CD4-positive, alpha-beta T cell treated with Interleukin-17A for 1 hour (primary cell): Measurements from ENCODE around the gene LRRC34.

Experiments
- DNase-seq: peaks from one replicate; pipeline ENCODE4 v3.0.0-alpha.2; 2020

LRRC34 gene

DNA sequence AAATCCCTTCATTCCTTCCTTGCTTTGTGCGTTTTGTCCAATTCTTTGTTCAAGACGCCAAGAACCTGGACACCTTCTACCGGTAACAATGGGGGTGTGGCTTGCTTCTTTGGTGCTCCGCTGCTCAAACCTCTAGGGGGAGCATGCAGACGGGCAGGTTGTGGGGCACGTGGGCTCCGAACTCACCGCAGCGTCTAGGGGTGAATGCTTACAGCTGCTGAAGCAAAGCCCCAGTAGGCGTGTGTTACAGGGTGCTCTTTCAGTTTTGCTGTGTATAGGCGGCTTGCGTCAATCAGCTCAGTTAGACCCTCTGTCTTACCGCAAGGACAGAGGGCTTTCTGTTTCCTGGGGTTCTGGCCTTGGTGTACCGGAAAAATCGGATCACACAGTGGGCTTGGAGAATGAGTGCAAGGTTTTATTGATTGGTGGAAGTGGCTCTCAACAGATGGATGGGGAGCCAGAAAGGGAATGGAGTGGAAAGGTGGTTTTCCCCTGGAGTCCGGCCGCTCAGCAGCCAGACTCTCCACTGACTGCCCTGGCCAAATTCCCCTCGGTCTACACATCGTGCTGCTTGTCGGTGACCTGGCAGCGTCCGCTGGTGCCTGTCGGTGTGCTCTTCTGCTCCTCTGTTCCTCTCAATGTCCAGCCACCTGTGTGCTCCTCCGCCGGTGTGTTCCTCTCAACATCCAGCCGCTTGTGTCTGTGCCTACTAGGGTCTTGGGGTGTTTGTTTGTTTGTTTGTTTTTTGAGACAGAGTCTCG is 1.2 kb upstream of the LRRC34 start:
- peak; percentile 83 for DNase-seq

DNA sequence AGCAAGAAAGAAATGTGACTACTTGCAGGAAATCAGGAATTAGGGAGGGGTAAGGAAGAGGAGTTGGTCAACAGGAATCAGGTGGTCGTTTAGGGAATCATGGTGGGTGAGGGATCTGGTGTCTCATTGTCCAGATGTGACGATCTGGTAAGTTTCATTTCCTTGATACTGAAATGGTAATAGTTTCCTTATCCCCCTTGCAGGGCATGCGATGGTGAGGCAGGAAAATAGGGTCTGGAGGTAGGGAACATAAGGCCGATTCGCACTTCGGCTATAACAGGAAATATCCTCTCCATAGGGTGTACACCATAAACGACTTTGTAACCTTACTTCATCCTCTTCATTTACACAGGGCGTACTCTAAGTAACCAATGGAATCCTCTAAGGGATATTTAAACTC is 574 bp upstream of the LRRC34 start:
- no peak for DNase-seq

DNA sequence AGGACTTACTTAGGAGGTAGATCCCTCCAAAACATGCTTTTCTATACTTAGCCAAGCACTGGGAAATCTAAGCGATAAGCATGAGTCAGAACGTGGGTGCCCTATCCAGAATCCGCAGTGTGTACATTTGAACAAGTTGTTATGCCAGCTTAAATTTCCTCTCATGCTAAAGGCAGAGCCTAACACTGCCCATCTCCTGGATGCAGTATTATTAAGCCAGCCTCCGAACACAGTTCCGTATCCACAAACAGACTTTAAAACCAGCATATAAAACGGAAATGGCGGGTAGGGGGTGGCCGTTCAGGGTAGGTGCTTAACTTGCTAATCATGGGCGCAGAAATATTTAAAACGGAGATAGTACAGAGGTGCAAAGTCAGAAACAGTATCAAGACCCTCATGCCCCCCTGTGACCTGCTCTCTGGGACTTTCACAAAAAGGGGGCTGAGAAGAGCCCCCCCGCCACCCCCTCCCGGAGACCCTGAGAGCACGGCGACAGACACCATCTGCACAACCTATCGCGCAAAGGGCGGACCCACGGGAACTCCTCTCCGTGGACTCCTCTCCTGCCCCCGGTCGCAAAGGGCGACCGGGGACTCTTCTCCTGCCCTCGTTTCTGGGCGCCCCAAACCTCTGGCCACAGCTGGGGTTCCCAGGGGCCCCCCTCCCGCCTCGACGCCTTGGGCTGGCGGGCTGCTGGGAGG is 923 bp downstream of the LRRC34 start:
- peak; percentile 18 for DNase-seq

DNA sequence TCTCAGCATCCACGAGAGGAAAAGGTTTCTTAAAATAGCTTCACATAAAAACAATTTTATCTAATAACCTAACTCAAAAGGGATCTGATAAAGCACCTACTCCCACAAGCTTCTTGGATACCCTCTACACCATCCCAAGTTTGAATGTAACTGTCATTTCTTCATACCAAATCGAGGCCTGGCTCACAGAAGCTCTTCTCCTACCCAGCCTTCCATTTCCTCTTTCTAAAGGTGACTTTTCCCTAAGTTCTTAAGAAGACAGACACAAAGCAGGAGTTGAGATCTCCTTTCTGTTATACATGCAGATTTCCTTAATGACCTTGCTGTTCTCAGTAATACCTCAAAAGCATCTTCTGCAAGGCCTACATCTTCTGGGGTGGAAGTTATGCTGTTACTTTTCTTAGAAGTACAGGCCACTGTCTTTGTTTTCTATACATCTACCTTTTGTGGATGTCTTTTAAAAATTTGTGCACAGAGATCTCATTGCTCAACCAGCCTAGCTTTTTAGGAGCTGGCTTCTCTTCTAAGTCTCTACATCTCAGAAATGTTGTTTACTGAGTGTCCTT is 3.4 kb downstream of the LRRC34 start:
- no peak for DNase-seq

DNA sequence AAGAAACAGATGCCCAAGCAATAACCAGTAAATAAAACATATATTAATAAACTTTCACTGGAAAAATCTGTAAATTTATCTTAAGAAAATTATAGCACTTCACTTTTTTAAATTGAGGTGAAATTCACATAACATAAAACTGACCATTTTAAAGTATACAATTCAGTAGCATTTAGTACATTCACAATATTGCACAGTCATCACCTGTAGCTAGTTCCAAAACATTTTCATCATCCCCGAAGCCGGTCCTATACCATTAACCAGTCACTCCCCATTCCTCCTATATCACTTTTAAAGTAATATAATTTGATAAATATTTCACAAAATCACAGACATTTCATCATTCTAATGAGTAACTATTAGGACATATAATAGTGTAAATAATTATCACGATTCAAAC is 8.0 kb downstream of the LRRC34 start:
- DNase-seq = no peak

DNA sequence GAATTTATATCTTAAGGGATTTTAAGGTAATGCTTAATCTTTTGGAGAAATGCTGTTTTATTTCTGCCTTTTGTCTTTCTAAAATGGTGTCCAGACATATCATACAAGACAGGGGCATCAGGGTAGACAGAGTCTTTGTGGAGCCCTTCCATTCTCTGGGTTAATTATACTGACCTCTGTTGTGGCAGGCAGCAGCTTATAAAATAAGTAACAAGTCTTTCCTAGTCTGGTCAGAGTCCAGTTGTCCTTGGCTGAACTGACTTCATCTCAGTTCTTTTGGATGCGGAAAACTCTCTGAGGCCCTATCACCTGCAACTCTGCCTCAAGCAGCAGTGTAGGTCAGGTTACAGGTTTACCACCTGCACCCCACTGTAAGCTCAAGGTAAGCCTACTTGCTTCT is 20.3 kb downstream of the LRRC34 start:
- no peak for DNase-seq

DNA sequence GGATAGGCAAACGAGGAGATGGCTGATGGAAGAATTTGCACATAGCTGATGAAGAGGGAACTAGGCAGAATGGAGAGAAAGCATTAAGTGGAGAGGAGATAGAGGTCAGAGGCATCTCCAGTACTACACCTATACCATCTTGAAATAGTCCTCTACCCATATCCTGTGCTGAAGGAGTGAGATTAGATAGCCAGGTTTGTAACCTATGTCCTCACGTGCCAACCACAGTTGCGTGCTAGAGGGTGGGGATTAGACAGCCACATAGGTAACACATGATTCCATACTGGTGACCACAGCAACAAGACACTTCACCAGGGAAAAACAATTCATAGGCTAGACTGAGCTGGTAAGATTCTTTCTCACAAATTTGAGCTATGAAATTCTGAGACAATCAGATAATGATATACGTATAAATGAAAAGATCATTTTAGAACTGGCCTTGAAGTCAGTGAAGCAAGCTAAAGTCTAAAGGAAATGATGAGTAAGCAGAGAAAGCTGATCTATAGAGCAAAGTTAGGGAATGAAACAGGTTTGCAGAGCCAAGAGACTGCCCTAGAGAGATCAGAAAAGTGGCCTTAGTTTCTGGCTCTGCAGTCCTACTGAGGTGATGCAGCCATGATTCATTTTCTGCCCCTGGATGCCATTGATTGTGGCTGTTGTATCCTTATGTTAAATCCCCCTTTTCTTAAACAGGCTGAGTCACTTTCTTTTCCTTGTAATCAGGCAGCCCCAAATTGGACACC is 21.8 kb downstream of the LRRC34 start:
- DNase-seq = no peak

DNA sequence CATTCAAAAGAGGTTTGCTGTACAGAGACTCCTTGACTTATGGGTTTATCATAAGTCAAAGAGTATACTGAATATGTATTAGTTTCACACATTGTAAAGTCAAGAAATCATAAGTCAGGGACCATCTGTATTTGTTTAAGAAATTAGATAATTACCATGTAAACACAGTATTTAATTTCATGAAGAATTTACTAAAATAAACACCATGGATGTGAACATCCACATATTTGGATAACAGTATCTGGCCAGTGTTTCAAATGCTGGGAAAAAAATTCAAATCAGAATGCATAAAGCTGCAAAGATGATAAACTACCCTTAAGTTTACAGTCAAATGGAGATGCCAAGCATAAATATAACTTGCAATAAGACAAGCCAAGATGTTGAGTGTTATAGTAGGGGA is 22.5 kb downstream of the LRRC34 start:
- no peak for DNase-seq

DNA sequence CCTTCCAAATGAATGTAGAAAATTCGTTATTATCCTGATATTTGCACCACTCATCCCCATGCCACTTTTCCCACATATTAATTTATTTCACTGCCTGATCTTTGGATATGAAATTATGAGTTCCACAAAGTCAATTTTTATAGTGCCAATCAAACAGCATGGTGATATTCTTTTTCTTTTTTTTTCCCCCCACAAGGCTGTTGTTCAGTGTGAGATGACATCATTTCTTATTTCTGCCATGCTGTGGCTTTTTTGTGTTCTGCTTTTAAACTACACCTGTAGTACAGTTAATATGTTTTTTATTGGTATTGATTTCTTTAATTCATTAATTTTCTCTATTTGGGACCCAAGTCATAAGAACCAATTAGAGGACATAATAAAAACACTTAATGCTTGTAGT is 24.9 kb downstream of the LRRC34 start:
- DNase-seq = no peak

DNA sequence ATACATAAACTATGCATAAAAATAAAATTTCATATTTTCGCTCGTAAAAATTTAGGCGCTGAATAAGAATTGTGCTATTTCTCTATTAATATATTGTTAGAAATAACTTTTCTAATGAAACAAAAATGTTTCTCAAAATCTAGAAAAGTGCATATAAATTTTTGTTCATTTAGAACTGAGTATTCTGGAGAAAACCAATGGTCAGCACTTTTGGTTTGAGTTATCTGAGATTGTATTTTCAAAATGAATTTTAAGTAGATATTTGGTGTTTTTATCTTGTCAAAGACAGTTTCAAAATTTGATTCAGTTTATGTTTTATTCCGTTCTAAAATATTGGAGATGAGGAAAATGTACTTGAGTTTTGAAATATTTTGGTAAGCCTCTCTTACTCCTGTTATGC is 25.6 kb downstream of the LRRC34 start:
- no peak for DNase-seq

DNA sequence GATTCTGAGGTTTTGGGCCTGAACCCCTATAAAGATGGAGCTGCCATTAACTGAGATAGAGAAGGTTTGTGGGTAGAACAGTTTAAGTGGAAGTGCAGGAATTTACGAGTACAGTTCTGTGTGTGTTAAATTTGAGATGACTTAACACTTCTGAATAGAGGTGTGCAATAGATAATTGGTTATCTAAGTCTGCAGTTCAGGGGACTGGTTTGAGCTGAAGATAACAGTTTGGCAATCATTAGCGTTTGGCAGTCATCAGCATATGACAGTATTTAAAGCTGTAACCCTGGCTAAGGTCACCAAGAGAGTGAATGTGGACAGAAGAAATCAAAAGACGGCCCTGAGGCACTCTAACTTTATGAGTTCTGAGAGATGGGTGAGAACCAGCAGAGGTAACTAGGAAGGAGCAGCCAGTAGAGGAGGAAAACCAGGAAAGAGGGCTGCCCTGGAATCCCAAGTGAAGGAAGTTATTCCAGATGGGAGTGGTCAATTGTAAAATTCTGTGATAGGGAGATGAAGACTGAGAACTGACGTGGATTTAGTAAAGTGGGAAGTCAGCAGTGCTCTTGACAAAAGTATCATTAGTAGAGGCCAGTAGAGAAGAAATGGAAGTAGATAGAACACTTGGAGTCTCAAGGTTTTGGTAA is 31.4 kb downstream of the LRRC34 start:
- no peak for DNase-seq

DNA sequence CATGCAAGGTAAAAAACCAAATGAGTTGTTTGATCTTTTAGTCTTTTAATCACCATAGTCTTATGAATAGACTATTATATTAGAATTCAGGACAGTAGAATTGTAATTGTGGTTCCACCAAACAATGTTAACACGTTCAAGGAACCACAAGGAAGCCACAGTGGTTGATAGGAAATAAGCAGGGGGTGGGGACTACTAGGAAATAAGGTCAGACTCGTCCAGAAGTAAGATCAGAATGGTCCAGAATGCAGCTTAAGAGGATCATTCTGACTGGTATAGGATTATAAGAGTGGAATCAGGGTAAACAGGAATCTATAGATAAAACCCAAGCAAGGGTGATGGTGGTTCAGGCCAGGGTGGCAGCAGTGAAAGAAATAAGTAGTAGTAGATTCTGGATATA is 32.0 kb downstream of the LRRC34 start:
- DNase-seq = no peak

DNA sequence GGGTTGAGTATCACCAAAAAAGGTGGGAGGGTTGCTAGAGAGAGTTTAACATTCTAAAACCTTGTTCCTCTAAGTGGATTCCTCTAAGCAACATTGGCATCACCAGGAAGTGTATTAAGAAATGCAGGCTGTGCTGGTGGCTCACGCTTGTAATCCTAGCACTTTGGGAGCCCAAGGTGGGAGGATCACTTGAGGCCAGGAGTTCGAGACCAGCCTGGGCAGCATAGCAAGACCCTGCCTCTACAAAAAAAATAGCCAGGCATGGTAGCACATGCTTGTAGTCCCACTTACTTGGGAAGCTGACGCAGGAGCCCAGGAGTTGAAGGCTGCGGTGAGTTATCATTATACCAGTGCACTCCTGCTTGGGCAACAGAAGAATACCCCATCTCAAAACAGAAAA is 34.9 kb downstream of the LRRC34 start:
- no peak for DNase-seq

DNA sequence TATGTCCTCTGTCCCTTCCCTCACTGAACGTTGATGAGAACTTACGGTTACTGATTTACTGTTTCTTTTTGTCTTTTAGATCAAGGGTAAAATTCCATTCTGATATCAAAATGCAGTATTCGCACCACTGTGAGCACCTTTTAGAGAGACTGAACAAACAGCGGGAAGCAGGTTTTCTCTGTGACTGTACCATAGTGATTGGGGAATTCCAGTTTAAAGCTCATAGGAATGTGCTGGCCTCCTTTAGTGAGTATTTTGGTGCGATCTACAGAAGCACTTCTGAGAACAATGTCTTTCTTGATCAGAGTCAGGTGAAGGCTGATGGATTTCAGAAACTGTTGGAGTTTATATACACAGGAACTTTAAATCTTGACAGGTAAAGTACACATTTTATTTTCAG is 38.5 kb downstream of the LRRC34 start:
- peak; percentile 19 for DNase-seq

DNA sequence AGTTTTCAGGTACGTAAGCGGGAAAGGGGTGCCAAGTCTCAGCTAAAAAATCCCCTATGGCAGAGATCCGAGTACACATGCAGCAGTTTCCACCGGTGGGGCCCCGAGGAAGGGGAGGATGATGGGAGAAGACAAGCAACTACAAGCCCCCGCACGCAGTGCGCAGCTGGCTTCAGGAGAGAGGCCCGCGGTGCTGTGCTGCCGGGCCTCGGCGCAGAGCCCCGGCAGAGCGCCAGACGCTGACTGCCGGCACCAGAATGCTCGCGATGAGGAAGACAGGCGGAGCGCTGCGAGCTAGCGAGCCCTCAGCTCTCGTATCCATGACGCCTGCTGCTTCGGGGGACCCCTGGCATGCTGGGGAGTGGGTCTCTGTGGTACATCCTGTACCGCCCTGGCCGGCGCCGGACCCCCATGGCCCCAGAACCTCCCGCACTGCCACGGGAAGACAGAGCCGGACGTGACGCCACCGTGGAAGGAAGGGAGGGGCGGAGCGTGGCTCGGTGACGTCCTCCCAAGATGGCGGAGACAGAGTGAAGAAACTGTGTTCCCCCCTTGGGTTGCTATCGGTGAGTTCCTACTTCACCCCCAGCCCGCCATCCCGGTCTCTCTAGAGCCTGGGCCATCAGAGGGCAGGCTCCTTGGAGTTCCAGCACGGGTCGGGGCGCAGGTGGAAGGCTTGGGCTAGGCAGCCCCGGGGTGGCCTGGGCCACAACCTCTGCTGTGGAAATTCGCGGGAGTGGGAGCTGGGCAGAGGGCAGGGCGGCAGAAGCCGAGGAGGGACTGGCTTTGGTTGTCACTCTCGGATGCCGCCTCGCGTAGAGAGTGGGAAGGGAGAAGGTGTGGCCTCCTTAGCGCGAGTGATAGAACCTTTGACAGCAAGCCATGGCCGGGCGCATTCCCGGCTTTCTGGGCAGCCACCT is 39.5 kb downstream of the LRRC34 start, which contains the start of gene MYNN:
Gene MYNN, plus strand, starts transcription at position 500 of the 920 bp plus-strand sequence. CDS start 900 bp downstream, outside the sequence.
- peak; percentile 93 for DNase-seq

DNA sequence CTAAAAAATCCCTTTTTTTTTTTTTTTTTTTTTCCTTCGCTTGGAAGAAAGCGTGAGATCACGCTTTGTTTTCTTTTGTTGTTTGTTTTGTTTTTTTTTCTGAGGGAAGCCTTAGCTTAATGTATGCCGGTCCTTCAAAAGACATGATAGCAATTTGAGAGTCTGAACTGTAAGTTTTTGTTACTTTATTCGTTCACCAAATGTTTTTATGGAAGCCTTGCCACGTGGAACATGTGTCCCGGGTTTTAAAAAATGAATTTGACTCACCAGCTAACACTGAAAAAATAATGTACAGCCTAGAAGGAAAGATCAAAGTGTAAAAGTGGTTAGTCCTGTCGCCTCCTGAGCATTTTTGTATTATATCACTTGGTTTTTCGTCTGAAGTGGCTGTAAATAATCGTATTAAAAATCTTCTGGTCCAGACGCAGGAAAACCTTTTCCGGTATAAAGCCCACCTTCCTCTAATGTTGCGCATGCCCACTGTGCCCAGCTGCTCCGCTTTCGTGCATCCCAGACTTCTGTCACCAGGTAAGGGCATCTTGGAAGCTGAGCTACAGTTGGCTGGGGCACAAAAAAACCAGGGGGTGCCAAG is 40.3 kb downstream of the LRRC34 start:
- peak; percentile 78 for DNase-seq

DNA sequence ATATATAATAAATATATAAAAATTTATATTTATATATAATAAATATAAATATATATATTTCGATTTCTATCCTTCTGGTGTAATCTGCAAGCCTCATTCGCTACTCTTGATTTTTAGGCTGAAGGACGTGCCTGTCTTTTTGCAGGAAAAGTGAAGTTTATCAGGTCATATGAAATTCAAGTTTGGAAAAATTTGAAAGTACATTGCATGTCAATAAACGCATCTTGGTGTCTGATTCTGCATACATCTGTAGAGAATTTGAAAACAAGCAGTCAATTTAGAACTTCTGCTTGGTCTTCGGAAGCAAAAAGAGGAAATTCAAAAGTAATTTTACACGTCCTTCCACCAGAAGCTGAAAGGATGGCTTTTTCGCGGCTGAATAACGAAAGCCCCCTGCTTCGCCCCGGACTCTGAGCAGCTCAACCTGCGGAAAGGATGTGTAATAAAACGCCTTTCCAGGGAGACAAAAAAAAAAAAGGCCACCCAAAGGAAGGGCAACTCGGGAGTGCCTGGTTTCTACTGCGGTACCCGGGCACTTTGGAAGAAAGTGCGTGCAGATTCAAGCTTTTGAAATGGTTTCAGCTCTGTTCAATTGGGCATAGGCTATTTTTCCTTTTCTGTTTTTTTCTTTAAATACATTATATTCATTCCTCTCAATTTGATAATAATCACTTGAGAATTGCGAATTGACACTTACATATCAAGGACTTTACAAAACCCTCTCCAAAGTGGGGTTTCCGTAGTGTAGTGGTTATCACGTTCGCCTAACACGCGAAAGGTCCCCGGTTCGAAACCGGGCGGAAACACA is 41.0 kb downstream of the LRRC34 start:
- peak; percentile 93 for DNase-seq

DNA sequence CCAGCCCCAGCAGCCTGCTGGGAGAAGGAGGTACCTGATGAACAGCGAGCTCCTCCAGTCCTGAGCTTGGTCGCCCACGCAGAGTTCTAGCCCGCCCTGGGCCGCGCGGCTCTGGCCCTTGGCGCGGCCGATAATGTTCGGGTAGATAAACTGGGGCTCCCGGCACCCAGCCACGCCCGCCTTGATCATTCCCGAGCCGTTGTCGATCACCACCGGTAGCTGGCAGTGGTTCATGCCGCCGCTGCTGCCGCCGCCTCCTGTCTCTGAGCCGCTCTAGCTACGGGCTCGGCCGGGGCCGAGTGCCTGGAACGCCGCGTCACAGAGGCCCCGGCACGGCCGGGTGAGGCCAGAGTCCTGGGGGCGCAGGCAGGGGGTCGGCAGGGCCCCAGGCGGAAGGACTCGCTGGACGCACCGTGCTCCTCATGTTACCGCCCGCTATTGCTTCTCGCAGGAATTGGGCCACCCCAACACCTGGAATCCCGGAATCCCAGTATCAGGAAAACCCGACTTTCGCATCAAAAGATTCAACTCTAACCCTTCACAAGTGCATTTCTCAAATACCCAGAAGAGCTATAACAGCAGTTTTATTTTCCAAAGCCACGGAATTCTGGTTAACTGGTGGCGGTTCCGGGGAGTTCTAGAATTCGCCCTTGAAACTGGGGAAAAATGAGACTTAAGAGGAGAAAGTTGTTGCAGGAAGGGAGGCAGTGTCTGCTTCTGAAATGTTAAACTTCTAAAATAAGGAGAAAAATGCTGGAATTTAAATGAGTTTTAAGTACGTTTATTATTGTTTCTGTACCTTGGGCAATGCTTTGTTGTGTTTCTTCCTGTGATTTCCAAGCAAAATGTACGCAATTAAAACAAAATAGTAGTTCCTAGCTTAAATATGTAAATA is 43.2 kb downstream of the LRRC34 start, which contains the start of gene ACTRT3:
Gene ACTRT3, minus strand, starts transcription at position 275 of the 895 bp plus-strand sequence. Its CDS starts 41 bp downstream, at position 234.
- DNase-seq = peak; percentile 71
